HCT116 (cell line): Measurements from ENCODE around the gene DPYD. TPM values are rescaled to one million over a fixed set of nuclear protein-coding genes. Genes with fewer than 3 reads are reported as not detected.

ENCODE experiments used
- ATAC-seq: fragments of 200-7000 bp; cut with Tn5 transposase; 2 replicates; pipeline ENCODE4 v1.9.1; 2020; ENCODE audit warnings: mild to moderate bottlenecking, moderate library complexity
- BruUV-seq: library from RNA; stranded (reverse); fragments of 400-500 nt; replicated peaks from 2 replicates; lab custom pipeline; 2021; lab: Mats Ljungman, UMichigan
- CTCF ChIA-PET: fragments of 300-600 bp; sonication (Branson Sonifier 250); formaldehyde crosslinking; loops from one replicate; lab custom pipeline; 2021; ENCODE audit warnings: antibody characterized with exemption; lab: Charles Lee
- POLR2A ChIA-PET: fragments of 300-600, 350-600 bp; sonication (Branson Sonifier 250); formaldehyde crosslinking; loops from one replicate; lab custom pipeline; 2021; ENCODE audit warnings: antibody characterized with exemption; lab: Charles Lee
- RAD21 ChIA-PET, 2 experiments: fragments of 300-600 bp; sonication (Branson Sonifier 250); formaldehyde crosslinking; loops; one replicate each; lab custom pipeline; 2023; ENCODE audit warnings: low total read pairs in 2 of 2; ENCODE audit not compliant: uncharacterized antibody in 2 of 2, unreplicated experiment in 2 of 2, low non-redundant PET in 1 of 2; lab: Charles Lee
- DNase-seq: peaks from one replicate; pipeline ENCODE4 v3.0.0-alpha.2; 2010; ENCODE audit warnings: low read depth, low spot score
- H2AFZ ChIP-seq: fragments of 200-600 bp; shearing (Covaris generic), sonication (generic); 2 replicates; pipeline ENCODE4 v1.6.1; 2017; ENCODE audit warnings: low read depth, mixed run types, mixed read lengths, antibody characterized with exemption, low read length; ENCODE audit not compliant: poor library complexity, severe bottlenecking
- H3K27ac ChIP-seq: 2 replicates; pipeline ENCODE4 v1.5.1; 2012; ENCODE audit warnings: low read depth, low read length
- H3K27me3 ChIP-seq: fragments of 200-600 bp; sonication (generic); 2 replicates; pipeline ENCODE4 v1.6.1; 2016; ENCODE audit warnings: mixed run types, low read length, mixed read lengths; ENCODE audit not compliant: insufficient read depth
- H3K36me3 ChIP-seq, 2 experiments: fragments of 200-500 bp in 1 of 2; fragments of 200-600 bp in 1 of 2; sonication (Bioruptor generic) in 1 of 2; sonication (generic) in 1 of 2; 2 replicates each; pipeline versions ENCODE4 v1.5.1 to v1.6.1; 2014 to 2016; ENCODE audit warnings: low read length in 2 of 2, inconsistent platforms in 1 of 2, mixed read lengths in 1 of 2, mixed run types in 1 of 2; ENCODE audit not compliant: insufficient read depth in 2 of 2, control insufficient read depth in 1 of 2
- H3K4me1 ChIP-seq, 2 experiments: fragments of 200-600 bp in 1 of 2; sonication (generic) in 1 of 2; 2 replicates each; pipeline versions ENCODE4 v1.5.1 to v1.6.1; 2012 to 2017; ENCODE audit warnings: low read length in 2 of 2, inconsistent platforms in 1 of 2, mild to moderate bottlenecking in 1 of 2, mixed read lengths in 1 of 2, mixed run types in 1 of 2, moderate library complexity in 1 of 2; ENCODE audit not compliant: insufficient read depth in 2 of 2, control insufficient read depth in 1 of 2
- H3K4me2 ChIP-seq: fragments of 200-600 bp; sonication (generic); 2 replicates; pipeline ENCODE4 v1.6.1; 2017; ENCODE audit warnings: mixed run types, low read length, mixed read lengths
- H3K4me3 ChIP-seq, 2 experiments: fragments of 200-600 bp in 1 of 2; sonication (generic) in 1 of 2; replicated peaks in 1 of 2; 2 replicates each; pipeline ENCODE4 v1.5.1; 2011 to 2016; ENCODE audit warnings: low read length in 2 of 2, control low read depth in 1 of 2, low read depth in 1 of 2, mild to moderate bottlenecking in 1 of 2, mixed read lengths in 1 of 2, mixed run types in 1 of 2
- H3K79me2 ChIP-seq: fragments of 200-600 bp; sonication (generic); 2 replicates; pipeline ENCODE4 v1.6.1; 2017; ENCODE audit warnings: mild to moderate bottlenecking, mixed run types, low read length, moderate library complexity, mixed read lengths; ENCODE audit not compliant: insufficient read depth
- H3K9ac ChIP-seq: fragments of 200-600 bp; sonication (generic); 2 replicates; pipeline ENCODE4 v1.6.1; 2016; ENCODE audit warnings: low read length, mixed read lengths
- H3K9me2 ChIP-seq: fragments of 200-600 bp; sonication (generic), shearing (Covaris generic); 2 replicates; pipeline ENCODE4 v1.6.1; 2017; ENCODE audit warnings: mixed run types, mild to moderate bottlenecking, moderate library complexity; ENCODE audit not compliant: insufficient read depth
- H3K9me3 ChIP-seq, 2 experiments: fragments of 200-500 bp in 1 of 2; fragments of 200-600 bp in 1 of 2; sonication (Bioruptor generic) in 1 of 2; sonication (generic) in 1 of 2; 2 replicates each; pipeline ENCODE4 v1.6.1; 2014 to 2017; ENCODE audit warnings: low read length in 2 of 2, mixed read lengths in 2 of 2, inconsistent platforms in 1 of 2, low read depth in 1 of 2, mild to moderate bottlenecking in 1 of 2, mixed run types in 1 of 2, moderate library complexity in 1 of 2; ENCODE audit not compliant: control insufficient read depth in 1 of 2, insufficient read depth in 1 of 2
- H4K20me1 ChIP-seq: fragments of 200-600 bp; sonication (generic), shearing (Covaris generic); 2 replicates; pipeline ENCODE4 v1.6.1; 2017; ENCODE audit warnings: mixed run types, mild to moderate bottlenecking, moderate library complexity; ENCODE audit not compliant: insufficient read depth
- CBX3 ChIP-seq: IDR thresholded peaks from 2 replicates; pipeline ENCODE4 v1.6.1; 2012; ENCODE audit warnings: low read depth
- EGR1 ChIP-seq: IDR thresholded peaks from 2 replicates; pipeline ENCODE4 v1.6.1; 2012; ENCODE audit warnings: low read depth
- ELF1 ChIP-seq: IDR thresholded peaks from 2 replicates; pipeline ENCODE4 v1.6.1; 2012; ENCODE audit warnings: low read depth, borderline replicate concordance
- EZH2 ChIP-seq: fragments of 200-600 bp; sonication (generic); IDR thresholded peaks from 2 replicates; pipeline ENCODE4 v1.6.1; 2017; ENCODE audit warnings: antibody characterized with exemption, mixed run types
- EZH2phosphoT487 ChIP-seq: fragments of 200-600 bp; IDR thresholded peaks from 2 replicates; pipeline ENCODE4 v1.6.1; 2018; ENCODE audit warnings: antibody characterized with exemption, borderline replicate concordance
- FOSL1 ChIP-seq: IDR thresholded peaks from 2 replicates; pipeline ENCODE4 v1.6.1; 2012; ENCODE audit warnings: low read depth
- JUND ChIP-seq: IDR thresholded peaks from 2 replicates; pipeline ENCODE4 v1.6.1; 2012
- POLR2A ChIP-seq: IDR thresholded peaks from 2 replicates; pipeline ENCODE4 v1.7.0; 2011; ENCODE audit warnings: borderline replicate concordance; ENCODE audit not compliant: insufficient read depth, insufficient read length; ENCODE audit errors: extremely low read depth
- POLR2AphosphoS5 ChIP-seq: IDR thresholded peaks from 2 replicates; pipeline ENCODE4 v1.6.1; 2011; ENCODE audit warnings: mild to moderate bottlenecking, low read depth, low read length, moderate library complexity
- REST ChIP-seq: IDR thresholded peaks from 2 replicates; pipeline ENCODE4 v1.6.1; 2012; ENCODE audit warnings: low read depth
- SIN3A ChIP-seq: IDR thresholded peaks from 2 replicates; pipeline ENCODE4 v1.6.1; 2012; ENCODE audit warnings: low read depth
- SP1 ChIP-seq: IDR thresholded peaks from 2 replicates; pipeline ENCODE4 v1.6.1; 2012; ENCODE audit warnings: low read depth
- YY1 ChIP-seq: IDR thresholded peaks from 2 replicates; pipeline ENCODE4 v1.6.1; 2011; ENCODE audit warnings: low read length, low read depth, moderate library complexity, mild to moderate bottlenecking; ENCODE audit not compliant: insufficient replicate concordance; ENCODE audit errors: extremely low read depth
- ZBTB33 ChIP-seq: IDR thresholded peaks from 2 replicates; pipeline ENCODE4 v1.6.1; 2011; ENCODE audit warnings: mild to moderate bottlenecking, low read length, moderate library complexity; ENCODE audit not compliant: insufficient replicate concordance; ENCODE audit errors: extremely low read depth
- ZFX ChIP-seq: fragments of 450-650 bp; IDR thresholded peaks from 2 replicates; pipeline ENCODE4 v1.6.1; 2017
- ZNF274 ChIP-seq: fragments of 200-500 bp; sonication (Bioruptor generic); IDR thresholded peaks from 2 replicates; pipeline ENCODE4 v1.6.1; 2014; ENCODE audit warnings: mild to moderate bottlenecking, low read depth, low read length, inconsistent platforms
- intact Hi-C: fragments of 100-400 bp; cut with micrococcal nuclease; formaldehyde crosslinking; loops from 2 replicates; pipeline ENCODE4 v1.10.0; 2022
- total RNA-seq: library from RNA; stranded (reverse); gene quantifications from one replicate; pipeline ENCODE4 v1.2.1, GENCODE V29; 2021; ENCODE audit not compliant: unreplicated experiment
- TF ChIP-seq, protein P1 (sequence below): IDR thresholded peaks from 2 replicates; pipeline ENCODE4 v1.6.1; 2012

DPYD gene
- total RNA-seq, 1 experiment from 2014 or later, result 1.7 TPM

DNA sequence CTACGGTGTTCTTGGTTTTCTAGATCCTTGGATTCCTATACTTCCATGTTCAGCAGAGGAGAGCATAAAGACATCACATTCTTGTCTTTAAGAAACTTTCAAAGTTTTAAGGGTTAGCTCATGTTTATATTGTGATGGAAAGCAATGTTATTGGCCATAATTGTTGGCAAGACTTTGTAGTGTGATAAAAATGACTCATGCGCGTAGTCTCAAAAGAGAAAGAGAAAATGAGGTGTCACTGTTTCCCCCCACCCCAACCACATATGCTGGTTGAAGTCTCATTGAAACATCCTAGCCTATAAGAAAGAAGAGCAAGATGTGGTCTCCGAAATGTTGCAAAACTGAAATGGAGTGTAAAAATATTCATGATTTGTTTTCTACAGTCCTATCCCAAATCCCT is 850.5 kb downstream of the DPYD start:
- Histone ChIP-seq H3K4me3 (no peak overlapping the region), H3K9ac (no peak overlapping the region), H3K4me1 (no peaks in the 10 kb centered on the region), H3K36me3 (no peaks in the 10 kb centered on the region), H3K9me3 (no peaks in the 10 kb centered on the region), H4K20me1 (no peaks in the 10 kb centered on the region), H3K79me2 (no peaks in the 10 kb centered on the region), H3K4me2 (no peak overlapping the region), H3K27me3 (no peaks in the 10 kb centered on the region), H2AFZ (no peak overlapping the region), H3K27ac (no peak overlapping the region), H3K9me2 (no peaks in the 10 kb centered on the region)
- intact Hi-C loops, result no loop called here
- ATAC-seq (no peak), DNase-seq (no peak)
- ChIA-PET CTCF (no interaction called here), RAD21 (no interaction called here), POLR2A (no interaction called here)
- no TSS peak for BruUV-seq
- TF ChIP-seq ELF1 (no peak), FOSL1 (no peak), ZBTB33 (no peak), ZNF274 (no peak), SP1 (no peak), JUND (no peak), EZH2 (no peak), REST (no peak), EGR1 (no peak), POLR2AphosphoS5 (no peak), ZFX (no peak), CBX3 (no peak), SIN3A (no peak), YY1 (no peak), POLR2A (no peak), EZH2phosphoT487 (no peak)
- TF ChIP-seq, protein P1, sequence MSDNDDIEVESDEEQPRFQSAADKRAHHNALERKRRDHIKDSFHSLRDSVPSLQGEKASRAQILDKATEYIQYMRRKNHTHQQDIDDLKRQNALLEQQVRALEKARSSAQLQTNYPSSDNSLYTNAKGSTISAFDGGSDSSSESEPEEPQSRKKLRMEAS, result no peak
